Colonic mucosa (tissue), 4 donors: Measurements from ENCODE around the gene DNAL4. TPM values are rescaled to one million over a fixed set of nuclear protein-coding genes. Genes with fewer than 3 reads are reported as not detected.

Source experiments
- DNase-seq: peaks from one replicate; pipeline ENCODE4 v3.0.0-alpha.2; 2020
- H3K27ac ChIP-seq: fragments of 200-600 bp; one replicate; pipeline ENCODE4 v1.8.0; 2021
- H3K27me3 ChIP-seq: fragments of 200-600 bp; one replicate; pipeline ENCODE4 v1.8.0; 2021
- H3K36me3 ChIP-seq: fragments of 200-600 bp; one replicate; pipeline ENCODE4 v1.8.0; 2021
- H3K4me1 ChIP-seq: fragments of 200-600 bp; one replicate; pipeline ENCODE4 v1.8.0; 2021; ENCODE audit warnings: mild to moderate bottlenecking
- H3K4me3 ChIP-seq: fragments of 200-600 bp; one replicate; pipeline ENCODE4 v1.8.0; 2021
- H3K9ac ChIP-seq, 2 donors: one replicate each; pipeline ENCODE4 v1.7.0; 2013; ENCODE audit warnings: control low read depth in 2 of 2, low read depth in 2 of 2, low read length in 2 of 2
- H3K9me3 ChIP-seq: fragments of 200-600 bp; one replicate; pipeline ENCODE4 v1.8.0; 2021
- intact Hi-C: fragments of 100-400 bp; cut with DNase I; formaldehyde crosslinking; loops from one replicate; pipeline ENCODE4 v1.14.1; 2022
- total RNA-seq, 2 donors: library from RNA; stranded (reverse); fragmentation: NEBNext Ultra II Directional in 1 of 2; extraction: Animal tissue kit (Norgen Biotek cat#: 25700) in 1 of 2; gene quantifications; one replicate each; pipeline ENCODE4 v1.2.1, GENCODE V29; 2021
- TF ChIP-seq, protein P1 (sequence below): fragments of 200-600 bp; IDR thresholded peaks from one replicate; pipeline ENCODE4 v1.8.0; 2022; ENCODE audit warnings: antibody characterized with exemption, mild to moderate bottlenecking
- donor health status: healthy.
- donor health status: DM: no; HTN: no; CAD: no.
- donor health status: DM: no; HTN: no; CAD: no.

The DNAL4 gene
- total RNA-seq, 2 donors from 2014 or later: 15.8 to 17.8 TPM

DNA sequence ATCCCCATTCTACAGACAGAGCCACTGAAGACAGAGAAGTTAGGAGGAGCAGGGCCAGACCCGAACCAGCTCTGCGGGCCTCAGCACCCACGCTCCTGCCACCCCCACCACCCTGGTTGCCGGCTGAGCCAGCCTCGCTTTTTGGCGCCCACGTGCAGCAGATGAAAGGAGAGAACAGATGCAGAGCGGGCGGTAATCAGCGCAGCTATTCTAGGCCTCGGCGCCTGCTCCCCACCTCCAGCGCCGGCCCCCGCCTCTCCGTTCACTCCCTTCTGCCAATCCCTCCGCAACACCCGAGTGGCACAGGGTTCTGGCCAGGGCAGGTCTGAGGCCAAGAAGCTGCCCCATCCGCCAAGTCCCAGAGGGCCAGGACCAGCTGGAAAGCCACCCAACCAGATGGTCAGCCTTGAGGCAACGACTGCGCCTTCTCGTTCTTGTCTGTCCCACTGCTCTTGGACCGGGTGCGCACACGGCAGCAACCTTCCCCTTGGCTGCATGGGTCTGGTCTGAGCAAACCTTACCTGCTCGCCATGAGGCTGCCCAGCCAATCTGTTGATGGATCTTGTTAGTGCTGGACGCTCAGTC is 16.8 kb downstream of the DNAL4 start:
- Histone ChIP-seq H3K36me3 (no peaks in the 10 kb centered on the region), H3K9me3 (no peaks in the 10 kb centered on the region), H3K27ac (no peak overlapping the region), H3K4me1 (no peaks in the 10 kb centered on the region), H3K9ac (no peak overlapping the region), H3K4me3 (no peak overlapping the region), H3K27me3 (no peaks in the 10 kb centered on the region)
- intact Hi-C loops: loop anchor here (10.0 kb wide), 1 partner anchor 68 kb away; the partner anchor contains the start of gene NPTXR
- no peak for DNase-seq
- TF ChIP-seq, protein P1, sequence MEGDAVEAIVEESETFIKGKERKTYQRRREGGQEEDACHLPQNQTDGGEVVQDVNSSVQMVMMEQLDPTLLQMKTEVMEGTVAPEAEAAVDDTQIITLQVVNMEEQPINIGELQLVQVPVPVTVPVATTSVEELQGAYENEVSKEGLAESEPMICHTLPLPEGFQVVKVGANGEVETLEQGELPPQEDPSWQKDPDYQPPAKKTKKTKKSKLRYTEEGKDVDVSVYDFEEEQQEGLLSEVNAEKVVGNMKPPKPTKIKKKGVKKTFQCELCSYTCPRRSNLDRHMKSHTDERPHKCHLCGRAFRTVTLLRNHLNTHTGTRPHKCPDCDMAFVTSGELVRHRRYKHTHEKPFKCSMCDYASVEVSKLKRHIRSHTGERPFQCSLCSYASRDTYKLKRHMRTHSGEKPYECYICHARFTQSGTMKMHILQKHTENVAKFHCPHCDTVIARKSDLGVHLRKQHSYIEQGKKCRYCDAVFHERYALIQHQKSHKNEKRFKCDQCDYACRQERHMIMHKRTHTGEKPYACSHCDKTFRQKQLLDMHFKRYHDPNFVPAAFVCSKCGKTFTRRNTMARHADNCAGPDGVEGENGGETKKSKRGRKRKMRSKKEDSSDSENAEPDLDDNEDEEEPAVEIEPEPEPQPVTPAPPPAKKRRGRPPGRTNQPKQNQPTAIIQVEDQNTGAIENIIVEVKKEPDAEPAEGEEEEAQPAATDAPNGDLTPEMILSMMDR: no peak

DNA sequence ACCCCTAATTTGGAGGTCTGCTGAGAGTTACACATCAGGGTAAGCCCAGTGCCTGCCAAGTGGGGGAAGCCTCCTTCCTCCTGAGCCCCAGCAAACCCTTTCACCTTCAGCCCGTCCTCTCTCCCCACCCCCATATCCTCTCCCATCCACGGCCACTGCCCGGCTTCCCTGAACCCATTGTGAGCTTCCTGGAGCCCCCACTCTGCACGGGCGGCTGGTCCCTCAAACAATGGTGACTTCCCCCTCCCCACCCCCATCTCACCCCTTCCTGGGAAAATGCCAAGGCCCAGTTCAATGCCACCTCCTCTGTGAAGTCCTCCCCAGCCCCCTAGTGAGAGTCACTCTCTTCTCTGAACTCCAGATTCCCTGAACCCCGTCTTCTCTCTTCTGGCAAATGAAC is 17.9 kb downstream of the DNAL4 start:
- no peak overlapping the region for H3K4me3 ChIP-seq
- no peaks in the 10 kb centered on the region for H3K4me1 ChIP-seq
- DNase-seq: no peak
- H3K27ac ChIP-seq: no peak overlapping the region
- H3K27me3 ChIP-seq: no peaks in the 10 kb centered on the region
- no peaks in the 10 kb centered on the region for H3K9me3 ChIP-seq
- intact Hi-C loops: loop anchor here (10.0 kb wide), 1 partner anchor 69 kb away; the partner anchor contains the start of gene NPTXR
- no peaks in the 10 kb centered on the region for H3K36me3 ChIP-seq
- TF ChIP-seq, protein P1: no peak
- H3K9ac ChIP-seq: no peak overlapping the region

DNA sequence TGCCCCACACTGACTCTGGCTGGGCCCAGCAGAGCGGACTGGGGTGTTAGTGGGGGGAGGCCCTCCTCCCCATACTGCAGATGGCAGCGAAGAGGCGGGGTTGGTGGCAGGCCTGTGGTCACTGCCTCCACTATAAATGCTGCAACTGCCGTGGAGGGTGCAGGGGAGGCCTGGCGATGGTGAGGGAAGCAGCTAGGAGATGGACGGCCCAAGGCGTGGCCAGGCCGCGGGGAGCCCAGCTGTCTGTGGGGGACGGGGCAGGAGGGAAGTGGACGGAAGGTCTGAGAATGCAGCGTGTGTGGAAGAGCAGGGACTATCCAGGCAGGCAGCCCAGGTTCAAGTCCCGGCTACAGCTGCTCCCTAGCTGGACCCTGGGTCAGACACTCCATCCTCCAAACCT is 18.3 kb downstream of the DNAL4 start:
- H3K9ac ChIP-seq: no peak overlapping the region
- H3K27ac ChIP-seq: no peak overlapping the region

DNA sequence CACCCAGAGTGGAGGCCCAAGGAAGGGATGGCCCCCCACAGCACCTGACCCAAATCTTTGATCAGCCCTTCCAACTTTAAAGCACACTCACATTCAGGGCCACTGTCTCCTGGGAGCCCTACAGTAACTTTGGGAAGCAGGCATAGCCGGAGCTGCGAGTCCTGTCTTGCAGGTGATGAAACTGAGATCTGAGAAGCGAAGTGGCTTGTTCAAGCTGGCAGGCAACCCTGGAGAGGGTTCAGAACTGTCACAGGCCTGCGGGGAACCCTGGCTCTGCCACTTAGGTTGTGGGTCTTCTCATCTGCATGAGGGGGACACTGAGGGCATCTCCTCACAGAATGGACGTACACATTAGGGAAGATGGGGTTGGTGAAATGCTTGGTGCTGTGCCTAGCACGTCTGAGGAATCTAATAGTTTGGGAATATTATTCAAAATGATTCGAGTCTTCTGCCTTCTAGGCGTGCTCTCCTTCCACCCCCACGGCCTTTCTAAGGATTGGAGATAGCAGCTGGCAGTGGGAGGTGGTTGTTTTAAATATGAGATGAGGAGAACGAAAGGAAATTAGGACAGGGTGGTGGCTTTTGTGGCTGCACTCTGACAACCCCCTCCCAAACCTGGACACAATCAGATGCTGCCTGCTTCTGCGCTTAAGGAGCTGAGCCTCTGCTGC is 19.3 kb downstream of the DNAL4 start:
- Histone ChIP-seq H3K36me3 (no peaks in the 10 kb centered on the region), H3K4me1 (no peaks in the 10 kb centered on the region), H3K9ac (no peak overlapping the region), H3K27ac (no peak overlapping the region), H3K4me3 (no peak overlapping the region), H3K9me3 (no peaks in the 10 kb centered on the region), H3K27me3 (no peaks in the 10 kb centered on the region)
- DNase-seq: no peak
- intact Hi-C loops: loop anchor here (10.0 kb wide), 1 partner anchor 70 kb away; the partner anchor contains the start of gene NPTXR
- TF ChIP-seq, protein P1: no peak

More for the DNA sequence above, 18.3 kb downstream of the DNAL4 start:
- no peaks in the 10 kb centered on the region for H3K27me3 ChIP-seq
- no peak for DNase-seq
- H3K36me3 ChIP-seq: no peaks in the 10 kb centered on the region
- intact Hi-C loops: loop anchor here (10.0 kb wide), 1 partner anchor 69 kb away; the partner anchor contains the start of gene NPTXR
- H3K9me3 ChIP-seq: no peaks in the 10 kb centered on the region
- no peaks in the 10 kb centered on the region for H3K4me1 ChIP-seq
- H3K4me3 ChIP-seq: no peak overlapping the region
- TF ChIP-seq, protein P1: no peak

DNA sequence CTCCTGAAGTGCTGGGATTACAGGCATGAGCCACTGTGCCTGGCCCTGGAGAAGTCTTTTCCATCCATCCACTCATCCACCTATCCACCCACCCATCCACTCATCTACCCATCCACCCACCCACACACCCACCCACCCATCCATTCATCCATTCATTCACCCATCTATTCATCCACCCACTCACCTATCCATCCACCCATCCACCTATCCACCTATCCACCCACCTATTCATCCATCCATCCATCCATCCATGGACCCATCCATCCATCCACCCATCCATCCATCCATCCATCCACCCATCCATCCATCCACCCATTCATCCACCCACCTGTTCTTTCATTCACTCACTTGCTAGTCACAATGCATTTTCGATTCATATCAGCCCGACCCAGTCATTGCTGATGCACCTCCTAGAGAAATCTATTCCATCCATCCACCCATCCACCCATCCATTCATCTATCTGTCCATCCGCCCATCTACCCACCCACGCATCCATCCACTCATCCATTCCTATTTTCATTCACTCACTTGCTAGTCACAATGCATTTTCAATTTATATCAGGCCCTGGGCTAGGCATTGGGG is 20.5 kb downstream of the DNAL4 start:
- TF ChIP-seq, protein P1: no peak

More for the DNA sequence above, 20.5 kb downstream of the DNAL4 start:
- Histone ChIP-seq H3K27ac (no peak overlapping the region), H3K9ac (no peak overlapping the region), H3K4me1 (no peaks in the 10 kb centered on the region), H3K4me3 (no peak overlapping the region), H3K27me3 (no peaks in the 10 kb centered on the region), H3K36me3 (no peaks in the 10 kb centered on the region), H3K9me3 (no peaks in the 10 kb centered on the region)
- DNase-seq: no peak
- intact Hi-C loops: loop anchor here (10.0 kb wide), 1 partner anchor 71 kb away; the partner anchor contains the start of gene NPTXR
